ENCODE results near the gene FARS2.

FARS2 gene

GRCh38 chr6:5425267-5425666 is 164.0 kb downstream of the FARS2 start:
- DNase-seq (ENCODE audit: low read depth, low spot score), result no peak

GRCh38 chr6:5425797-5426196 is 164.5 kb downstream of the FARS2 start:
- no peak for DNase-seq (ENCODE audit: low read depth, low spot score)

- no peak for DNase-seq (ENCODE audit: low read depth, low spot score)
These were observed 166.3 kb downstream of the FARS2 start for GRCh38 chr6:5427586-5427985.

- no peak for DNase-seq (ENCODE audit: low read depth, low spot score)
These were observed 172.0 kb downstream of the FARS2 start for GRCh38 chr6:5433324-5433723.

GRCh38 chr6:5435449-5435848 is 174.1 kb downstream of the FARS2 start:
- DNase-seq (ENCODE audit: low read depth, low spot score), result peak; percentile 82

- no peak for DNase-seq (ENCODE audit: low read depth, low spot score)
These were observed 177.7 kb downstream of the FARS2 start for GRCh38 chr6:5438922-5439584.

GRCh38 chr6:5439749-5440148 is 178.4 kb downstream of the FARS2 start:
- no peak for DNase-seq (ENCODE audit: low read depth, low spot score)

- DNase-seq (ENCODE audit: low read depth, low spot score), result no peak
These were observed 181.0 kb downstream of the FARS2 start for GRCh38 chr6:5442319-5442718.

- no peak for DNase-seq (ENCODE audit: low read depth, low spot score)
These were observed 181.6 kb downstream of the FARS2 start for GRCh38 chr6:5442916-5443315.

- no peak for DNase-seq (ENCODE audit: low read depth, low spot score)
These were observed 182.2 kb downstream of the FARS2 start for GRCh38 chr6:5443491-5443890.

GRCh38 chr6:5446362-5447075 is 185.2 kb downstream of the FARS2 start:
- no peak for DNase-seq (ENCODE audit: low read depth, low spot score)

- no peak for DNase-seq (ENCODE audit: low read depth, low spot score)
These were observed 186.6 kb downstream of the FARS2 start for GRCh38 chr6:5447921-5448320.

GRCh38 chr6:5450073-5450472 is 188.8 kb downstream of the FARS2 start:
- DNase-seq (ENCODE audit: low read depth, low spot score), result no peak

GRCh38 chr6:5453546-5453945 is 192.2 kb downstream of the FARS2 start:
- DNase-seq (ENCODE audit: low read depth, low spot score), result peak; percentile 41

- no peak for DNase-seq (ENCODE audit: low read depth, low spot score)
These were observed 193.8 kb downstream of the FARS2 start for GRCh38 chr6:5455142-5455541.

GRCh38 chr6:5457041-5457440 is 195.7 kb downstream of the FARS2 start:
- DNase-seq (ENCODE audit: low read depth, low spot score), result peak; percentile 51

GRCh38 chr6:5457983-5458683 is 196.8 kb downstream of the FARS2 start:
- no peak for DNase-seq (ENCODE audit: low read depth, low spot score)

- peak; percentile 47 for DNase-seq (ENCODE audit: low read depth, low spot score)
These were observed 198.0 kb downstream of the FARS2 start for GRCh38 chr6:5459346-5459745.

GRCh38 chr6:5461365-5461764 is 200.1 kb downstream of the FARS2 start:
- DNase-seq (ENCODE audit: low read depth, low spot score), result no peak

GRCh38 chr6:5462856-5463255 is 201.5 kb downstream of the FARS2 start:
- peak; percentile 83 for DNase-seq (ENCODE audit: low read depth, low spot score)

GRCh38 chr6:5463690-5464089 is 202.4 kb downstream of the FARS2 start:
- DNase-seq (ENCODE audit: low read depth, low spot score), result no peak

- peak; percentile 37 for DNase-seq (ENCODE audit: low read depth, low spot score)
These were observed 203.0 kb downstream of the FARS2 start for GRCh38 chr6:5464099-5464885.

Data from astrocyte of the hippocampus (primary cell).